ENCODE data around the gene RPUSD2.

- TF ChIP-seq, protein P1, sequence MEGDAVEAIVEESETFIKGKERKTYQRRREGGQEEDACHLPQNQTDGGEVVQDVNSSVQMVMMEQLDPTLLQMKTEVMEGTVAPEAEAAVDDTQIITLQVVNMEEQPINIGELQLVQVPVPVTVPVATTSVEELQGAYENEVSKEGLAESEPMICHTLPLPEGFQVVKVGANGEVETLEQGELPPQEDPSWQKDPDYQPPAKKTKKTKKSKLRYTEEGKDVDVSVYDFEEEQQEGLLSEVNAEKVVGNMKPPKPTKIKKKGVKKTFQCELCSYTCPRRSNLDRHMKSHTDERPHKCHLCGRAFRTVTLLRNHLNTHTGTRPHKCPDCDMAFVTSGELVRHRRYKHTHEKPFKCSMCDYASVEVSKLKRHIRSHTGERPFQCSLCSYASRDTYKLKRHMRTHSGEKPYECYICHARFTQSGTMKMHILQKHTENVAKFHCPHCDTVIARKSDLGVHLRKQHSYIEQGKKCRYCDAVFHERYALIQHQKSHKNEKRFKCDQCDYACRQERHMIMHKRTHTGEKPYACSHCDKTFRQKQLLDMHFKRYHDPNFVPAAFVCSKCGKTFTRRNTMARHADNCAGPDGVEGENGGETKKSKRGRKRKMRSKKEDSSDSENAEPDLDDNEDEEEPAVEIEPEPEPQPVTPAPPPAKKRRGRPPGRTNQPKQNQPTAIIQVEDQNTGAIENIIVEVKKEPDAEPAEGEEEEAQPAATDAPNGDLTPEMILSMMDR (IDR thresholded peaks at IDR 0.05; ENCODE audit: insufficient read depth, low read depth, low read length), result no peak
- TF ChIP-seq EZH2 (IDR thresholded peaks at IDR 0.05; ENCODE audit: insufficient read depth, low read length), result no peak
Observed at GRCh38 chr15:40597024-40597423, 27.9 kb downstream of the RPUSD2 start.

Data from astrocyte (in vitro differentiated cells and primary cell).